WI38 (cell line): Measurements from ENCODE around the gene KCTD20.

Experiments
- H3K4me3 ChIP-seq: 2 replicates; pipeline ENCODE4 v1.5.1; 2011; ENCODE audit warnings: low read depth, mild to moderate bottlenecking, control low read depth, low read length
- TF ChIP-seq, protein P1 (sequence below): IDR thresholded peaks from 2 replicates; pipeline ENCODE4 v1.5.1; 2012; ENCODE audit warnings: low read depth, mild to moderate bottlenecking, control low read depth, low read length

The KCTD20 gene

GRCh38 chr6:36493319-36493718, 50.5 kb downstream of the KCTD20 start:
- TF ChIP-seq, protein P1, sequence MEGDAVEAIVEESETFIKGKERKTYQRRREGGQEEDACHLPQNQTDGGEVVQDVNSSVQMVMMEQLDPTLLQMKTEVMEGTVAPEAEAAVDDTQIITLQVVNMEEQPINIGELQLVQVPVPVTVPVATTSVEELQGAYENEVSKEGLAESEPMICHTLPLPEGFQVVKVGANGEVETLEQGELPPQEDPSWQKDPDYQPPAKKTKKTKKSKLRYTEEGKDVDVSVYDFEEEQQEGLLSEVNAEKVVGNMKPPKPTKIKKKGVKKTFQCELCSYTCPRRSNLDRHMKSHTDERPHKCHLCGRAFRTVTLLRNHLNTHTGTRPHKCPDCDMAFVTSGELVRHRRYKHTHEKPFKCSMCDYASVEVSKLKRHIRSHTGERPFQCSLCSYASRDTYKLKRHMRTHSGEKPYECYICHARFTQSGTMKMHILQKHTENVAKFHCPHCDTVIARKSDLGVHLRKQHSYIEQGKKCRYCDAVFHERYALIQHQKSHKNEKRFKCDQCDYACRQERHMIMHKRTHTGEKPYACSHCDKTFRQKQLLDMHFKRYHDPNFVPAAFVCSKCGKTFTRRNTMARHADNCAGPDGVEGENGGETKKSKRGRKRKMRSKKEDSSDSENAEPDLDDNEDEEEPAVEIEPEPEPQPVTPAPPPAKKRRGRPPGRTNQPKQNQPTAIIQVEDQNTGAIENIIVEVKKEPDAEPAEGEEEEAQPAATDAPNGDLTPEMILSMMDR, result no peak
- no peak overlapping the region for H3K4me3 ChIP-seq

GRCh38 chr6:36493859-36494258, 51.1 kb downstream of the KCTD20 start:
- TF ChIP-seq, protein P1, result no peak
- H3K4me3 ChIP-seq, result no peak overlapping the region

GRCh38 chr6:36495086-36495485, 52.3 kb downstream of the KCTD20 start:
- TF ChIP-seq, protein P1, result no peak
- no peak overlapping the region for H3K4me3 ChIP-seq

DNA sequence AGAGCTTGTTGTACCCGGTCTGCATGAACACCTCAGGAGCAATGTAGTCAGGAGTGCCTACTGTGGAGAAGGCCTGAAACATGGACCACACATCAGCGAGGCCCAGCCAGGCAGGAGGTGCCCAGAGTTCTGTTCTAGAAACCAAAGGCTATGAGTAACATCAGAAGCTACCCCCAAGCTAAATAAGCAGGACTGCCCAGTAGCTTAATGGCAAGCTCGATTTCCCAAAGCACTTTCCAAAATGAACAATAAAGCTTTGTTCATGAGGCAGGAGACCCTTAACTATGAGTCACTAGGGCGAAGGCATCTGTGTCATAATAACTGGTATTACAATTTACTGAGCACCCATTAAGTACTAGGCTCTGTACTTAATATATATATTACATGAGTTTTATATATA, 57.1 kb downstream of the KCTD20 start:
- H3K4me3 ChIP-seq, result no peak overlapping the region
- TF ChIP-seq, protein P1, result no peak

GRCh38 chr6:36501686-36502085, 58.9 kb downstream of the KCTD20 start:
- H3K4me3 ChIP-seq, result no peak overlapping the region
- TF ChIP-seq, protein P1, result no peak

- TF ChIP-seq, protein P1, result no peak
- H3K4me3 ChIP-seq, result no peak overlapping the region
Observed at GRCh38 chr6:36504181-36504580, 61.4 kb downstream of the KCTD20 start.

GRCh38 chr6:36504982-36505381, 62.2 kb downstream of the KCTD20 start:
- no peak overlapping the region for H3K4me3 ChIP-seq
- TF ChIP-seq, protein P1, result no peak
